SK-N-SH treated with all-trans-retinoic acid at 6 μM for 48 hours (cell line): ENCODE measurements around the gene CGB7.

ENCODE experiments used
- ATAC-seq: fragments of 200-7000 bp; cut with Tn5 transposase; 3 replicates; pipeline ENCODE4 v1.9.1; 2020; ENCODE audit warnings: mild to moderate bottlenecking, moderate library complexity
- BACH2 ChIP-seq: fragments of 250-450 bp; sonication (Bioruptor Pico); IDR thresholded peaks from 2 replicates; pipeline ENCODE4 v1.9.0; 2021; ENCODE audit warnings: mild to moderate bottlenecking, borderline replicate concordance
- TOX ChIP-seq: fragments of 250-450 bp; sonication (Bioruptor Pico); IDR thresholded peaks from 2 replicates; pipeline ENCODE4 v1.8.0; 2021; ENCODE audit warnings: mild to moderate bottlenecking, moderate library complexity, borderline replicate concordance
- ZFP3 ChIP-seq: fragments of 250-450 bp; sonication (Bioruptor Pico); IDR thresholded peaks from 2 replicates; pipeline ENCODE4 v1.5.0; 2020; ENCODE audit warnings: mild to moderate bottlenecking, moderate library complexity
- ZNF565 ChIP-seq: fragments of 450-650 bp; formaldehyde crosslinking; conservative IDR thresholded peaks from 2 replicates; pipeline ENCODE4 v1.5.0; 2020; ENCODE audit warnings: low read depth, mild to moderate bottlenecking, moderate library complexity

CGB7 gene

DNA sequence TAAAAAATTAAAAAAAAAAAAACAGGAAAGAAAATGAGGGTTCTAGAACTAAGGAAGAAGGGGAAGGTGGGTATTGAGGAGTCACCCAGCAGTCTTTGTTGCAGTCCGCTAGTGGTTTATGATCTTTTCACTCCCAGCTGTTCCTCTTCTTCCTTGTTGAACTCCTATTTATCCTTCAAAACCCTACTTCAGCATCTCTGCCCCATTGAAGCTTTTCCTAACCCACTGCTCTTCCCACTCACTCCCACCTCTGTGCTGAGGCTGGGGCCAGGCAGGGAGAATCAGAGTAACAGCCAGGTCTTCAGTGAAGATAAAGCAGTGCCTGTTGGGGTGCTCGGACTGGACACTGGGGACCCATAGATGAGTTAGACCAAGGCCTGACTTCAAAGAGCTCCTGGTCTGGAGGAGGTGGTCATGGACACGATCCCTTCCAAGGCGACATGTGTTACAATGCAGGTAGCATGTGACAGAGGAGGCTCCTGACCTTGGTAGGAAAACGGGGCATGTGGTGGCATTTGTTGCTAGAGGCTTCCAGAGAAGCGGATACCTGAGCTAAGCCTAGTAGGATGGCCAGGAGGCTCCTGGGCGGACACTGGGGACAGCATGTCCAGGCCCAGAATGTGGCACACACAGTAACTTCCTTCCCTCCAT is 52.5 kb downstream of the CGB7 start:
- peak; percentile 97 for TF ChIP-seq ZFP3 (CRISPR knock-in tag)
- TF ChIP-seq TOX: no peak
- no peak for TF ChIP-seq ZNF565 (CRISPR knock-in tag)
- no peak for TF ChIP-seq BACH2 (CRISPR knock-in tag)
- TF ChIP-seq, all 23 proteins: peak for 1
- ATAC-seq: no peak
